ENCODE results near the gene TCFL5. TPM values are rescaled to one million over a fixed set of nuclear protein-coding genes. Genes with fewer than 3 reads are reported as not detected.

TCFL5 gene
- total and polyA plus RNA-seq, 12 donors = 2.5 to 8.3 (median 6.4) TPM

DNA sequence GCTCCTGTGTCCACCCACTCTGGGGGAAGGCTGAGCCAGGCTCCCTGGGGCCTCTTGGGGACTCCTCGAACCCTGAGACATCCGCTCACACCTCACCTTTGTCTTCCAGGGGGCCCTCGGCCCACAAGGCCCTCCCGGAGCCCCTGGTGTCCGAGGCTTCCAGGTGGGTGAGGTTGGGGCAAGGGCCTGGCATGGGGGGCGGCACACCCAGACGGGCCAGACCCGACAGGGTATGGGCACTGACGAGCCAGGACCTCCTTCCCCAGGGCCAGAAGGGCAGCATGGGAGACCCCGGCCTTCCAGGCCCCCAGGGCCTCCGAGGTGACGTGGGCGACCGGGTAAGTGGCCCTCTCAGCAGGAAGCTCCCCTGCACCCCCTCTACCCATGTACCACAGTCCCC is 31.4 kb downstream of the TCFL5 start:
- no peak overlapping the region for H3K27ac ChIP-seq
- peaks cover 0 to 9% (median 0%) of the 10 kb centered on the region in 9 donors for H3K4me1 ChIP-seq
- intact Hi-C loops (cut with DNase I) = no loop called here
- no peaks in the 10 kb centered on the region for H3K9me3 ChIP-seq
- 91 to 96% methylated on average over 10 to 14 of the region's 14 CpGs for WGBS, 2 donors
- no peak overlapping the region for H3K4me3 ChIP-seq
- ATAC-seq = no peak
- no peak for DNase-seq
- TF ChIP-seq, protein P1, sequence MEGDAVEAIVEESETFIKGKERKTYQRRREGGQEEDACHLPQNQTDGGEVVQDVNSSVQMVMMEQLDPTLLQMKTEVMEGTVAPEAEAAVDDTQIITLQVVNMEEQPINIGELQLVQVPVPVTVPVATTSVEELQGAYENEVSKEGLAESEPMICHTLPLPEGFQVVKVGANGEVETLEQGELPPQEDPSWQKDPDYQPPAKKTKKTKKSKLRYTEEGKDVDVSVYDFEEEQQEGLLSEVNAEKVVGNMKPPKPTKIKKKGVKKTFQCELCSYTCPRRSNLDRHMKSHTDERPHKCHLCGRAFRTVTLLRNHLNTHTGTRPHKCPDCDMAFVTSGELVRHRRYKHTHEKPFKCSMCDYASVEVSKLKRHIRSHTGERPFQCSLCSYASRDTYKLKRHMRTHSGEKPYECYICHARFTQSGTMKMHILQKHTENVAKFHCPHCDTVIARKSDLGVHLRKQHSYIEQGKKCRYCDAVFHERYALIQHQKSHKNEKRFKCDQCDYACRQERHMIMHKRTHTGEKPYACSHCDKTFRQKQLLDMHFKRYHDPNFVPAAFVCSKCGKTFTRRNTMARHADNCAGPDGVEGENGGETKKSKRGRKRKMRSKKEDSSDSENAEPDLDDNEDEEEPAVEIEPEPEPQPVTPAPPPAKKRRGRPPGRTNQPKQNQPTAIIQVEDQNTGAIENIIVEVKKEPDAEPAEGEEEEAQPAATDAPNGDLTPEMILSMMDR (IDR thresholded peaks at IDR 0.05) = no peak
- H3K36me3 ChIP-seq = no peaks in the 10 kb centered on the region
- H3K27me3 ChIP-seq = no peaks in the 10 kb centered on the region

DNA sequence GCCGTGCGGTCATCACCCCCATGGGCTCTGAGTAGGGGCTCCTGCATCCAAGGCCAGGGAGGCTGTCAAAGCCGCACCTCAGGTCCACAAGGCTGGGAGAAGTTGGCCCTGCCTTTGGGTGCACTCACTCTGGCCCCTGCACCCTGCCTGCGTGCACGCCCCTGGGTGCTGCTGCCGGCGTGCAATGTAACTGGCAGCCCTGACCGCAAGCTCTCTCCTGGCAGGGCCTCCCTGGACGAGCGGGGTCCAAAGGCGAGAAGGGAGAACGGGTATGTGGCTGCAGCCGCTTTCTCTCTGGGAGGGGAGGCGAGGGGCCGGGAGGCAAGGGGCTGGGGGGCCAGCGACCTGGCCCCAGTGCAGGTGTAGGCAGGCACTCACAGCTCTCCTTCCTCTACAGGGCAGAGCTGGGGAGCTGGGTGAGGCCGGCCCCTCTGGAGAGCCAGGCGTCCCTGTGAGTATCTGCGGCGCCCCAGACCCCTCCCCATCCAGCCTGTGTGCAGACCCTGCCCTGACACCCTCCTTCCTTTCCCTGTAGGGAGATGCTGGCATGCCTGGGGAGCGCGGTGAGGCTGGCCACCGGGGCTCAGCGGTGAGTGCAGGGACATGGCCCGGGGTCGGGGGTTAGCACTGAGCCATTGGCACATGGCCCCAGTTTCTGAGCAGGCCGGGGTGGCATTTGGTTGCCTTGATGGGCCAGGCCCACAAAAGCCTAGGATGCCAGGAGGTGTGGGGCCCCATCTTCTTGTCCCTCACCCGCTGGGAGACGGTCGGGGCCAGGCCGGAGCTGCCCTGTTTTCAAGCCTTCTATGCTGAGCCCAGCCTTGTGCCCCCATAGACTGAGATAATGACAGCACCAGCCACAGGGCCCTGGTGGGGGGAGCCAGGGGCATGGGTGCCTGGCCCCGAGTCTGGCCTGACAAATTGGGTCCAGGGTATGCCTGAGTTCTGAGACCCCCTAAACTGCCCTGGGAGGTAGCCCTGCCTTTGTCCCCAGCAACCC is 32.1 kb downstream of the TCFL5 start:
- ATAC-seq (no peak), DNase-seq (no peak)
- no peaks in the 10 kb centered on the region for H3K9me3 ChIP-seq
- H3K27me3 ChIP-seq = no peaks in the 10 kb centered on the region
- 95 to 97% methylated on average over 32 of the region's 32 CpGs for WGBS, 2 donors
- intact Hi-C loops (cut with DNase I) = no loop called here
- H3K36me3 ChIP-seq = no peaks in the 10 kb centered on the region
- H3K4me3 ChIP-seq = no peak overlapping the region
- no peak overlapping the region for H3K27ac ChIP-seq
- H3K4me1 ChIP-seq = peaks cover 0 to 12% (median 3%) of the 10 kb centered on the region in 9 donors
- TF ChIP-seq, protein P1 (IDR thresholded peaks at IDR 0.05) = no peak

DNA sequence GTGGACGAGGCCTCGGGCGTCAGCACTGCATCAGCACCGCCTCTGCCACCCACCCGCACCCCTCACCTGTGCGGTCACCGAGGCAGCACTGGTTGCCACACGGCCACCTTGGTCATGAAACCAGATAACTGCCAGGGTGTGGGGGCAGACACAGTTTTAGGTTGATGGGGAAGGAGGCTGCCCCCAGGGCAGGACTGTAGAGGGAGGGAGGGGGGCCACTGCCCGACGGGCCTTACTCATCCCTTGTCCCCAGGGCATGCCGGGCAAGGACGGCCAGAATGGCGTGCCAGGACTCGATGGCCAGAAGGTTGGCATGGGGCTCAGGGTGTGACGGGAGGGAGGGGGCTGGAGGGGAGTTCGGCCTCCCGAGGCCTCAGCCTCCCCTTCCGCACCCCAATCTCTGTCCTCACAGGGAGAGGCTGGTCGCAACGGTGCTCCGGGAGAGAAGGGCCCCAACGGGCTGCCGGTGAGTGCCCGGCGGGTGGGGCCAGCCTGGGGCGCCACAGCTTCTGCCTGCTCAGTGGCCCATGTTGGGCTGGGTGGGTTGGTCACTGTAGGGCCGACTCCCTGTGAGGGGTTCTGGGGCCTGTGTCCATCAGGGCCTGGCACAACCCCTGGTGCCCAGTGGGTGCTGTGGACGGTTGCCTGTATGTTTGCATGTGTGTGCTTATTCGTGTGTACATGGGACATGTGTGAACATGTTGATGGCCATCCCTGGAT is 33.0 kb downstream of the TCFL5 start:
- 86 to 92% methylated on average over 29 of the region's 29 CpGs for WGBS, 2 donors
- no peak overlapping the region for H3K4me3 ChIP-seq
- H3K9me3 ChIP-seq = no peaks in the 10 kb centered on the region
- intact Hi-C loops (cut with DNase I) = no loop called here
- H3K27ac ChIP-seq = no peak overlapping the region
- H3K36me3 ChIP-seq = no peaks in the 10 kb centered on the region
- peaks cover 0 to 16% (median 6%) of the 10 kb centered on the region in 9 donors for H3K4me1 ChIP-seq
- DNase-seq (peak in 1 of 2 donors; percentile 12), ATAC-seq (no peak)
- no peaks in the 10 kb centered on the region for H3K27me3 ChIP-seq
- TF ChIP-seq, protein P1 (IDR thresholded peaks at IDR 0.05) = no peak

DNA sequence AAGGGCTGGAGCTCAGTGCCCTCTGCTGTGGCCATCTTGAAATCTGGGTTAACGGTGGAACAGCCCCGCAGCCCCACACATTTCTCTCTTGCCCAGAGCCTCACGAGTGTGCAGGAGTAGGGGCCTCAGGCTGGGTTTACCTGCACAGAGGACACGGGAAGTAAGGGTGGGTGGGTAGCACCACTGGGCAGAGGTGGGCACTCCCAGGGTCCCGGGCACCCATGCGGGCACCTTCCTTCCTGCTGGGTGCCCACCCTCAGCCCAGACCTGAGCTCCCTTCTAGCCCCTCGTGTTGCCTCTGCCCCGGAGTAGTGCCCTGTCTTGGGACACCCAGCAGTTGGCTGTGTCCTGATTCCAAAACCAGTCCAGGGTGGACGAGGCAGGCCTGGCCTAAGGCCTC is 33.6 kb downstream of the TCFL5 start:
- H3K4me1 ChIP-seq = peaks cover 0 to 16% (median 6%) of the 10 kb centered on the region in 9 donors
- intact Hi-C loops (cut with DNase I) = no loop called here
- no peaks in the 10 kb centered on the region for H3K36me3 ChIP-seq
- no peaks in the 10 kb centered on the region for H3K27me3 ChIP-seq
- no peak for DNase-seq
- H3K4me3 ChIP-seq = no peak overlapping the region
- TF ChIP-seq, protein P1 (IDR thresholded peaks at IDR 0.05) = no peak
- no peak for ATAC-seq
- WGBS, 2 donors = 87 to 91% methylated on average over 9 of the region's 9 CpGs
- H3K9me3 ChIP-seq = no peaks in the 10 kb centered on the region
- H3K27ac ChIP-seq = no peak overlapping the region

Measured in heart right ventricle (tissue), 16 donors.